ENCODE measurements around the gene LRRC57.

LRRC57 gene

GRCh38 chr15:42490671-42491538, 57.7 kb downstream of the LRRC57 start, which contains the start of gene ZNF106:
Gene ZNF106 (minus strand): TSS chr15:42491141. CDS start chr15:42472289, 18,852 bp downstream.
- peak; percentile 94 for DNase-seq

DNA sequence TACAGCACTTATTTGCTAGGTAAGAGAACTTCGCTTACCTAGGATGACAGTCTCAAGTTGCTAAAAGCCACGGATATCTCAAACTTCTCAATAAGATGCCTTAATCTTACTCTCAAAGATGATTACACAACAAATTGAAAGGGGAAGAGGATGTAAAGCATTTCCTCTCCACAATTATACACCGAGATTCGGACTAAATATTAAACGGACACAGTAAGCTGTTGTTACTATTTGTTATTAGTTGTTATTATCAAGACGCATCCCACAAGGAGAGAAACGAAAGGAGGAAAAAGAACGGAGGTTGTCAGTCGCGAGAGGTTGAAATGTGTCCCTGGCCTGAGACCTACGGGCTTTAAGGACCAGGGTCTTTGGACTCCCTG, 58.3 kb downstream of the LRRC57 start:
- DNase-seq, result peak; percentile 37

Data from suppressor macrophage treated with lipopolysaccharide for 4 hours (primary cell).